Raji (cell line): ENCODE results near the gene PRR33.

Experiments
- POLR2A ChIP-seq: IDR thresholded peaks from 2 replicates; pipeline ENCODE4 v1.6.1; 2011; ENCODE audit warnings: low read depth, low read length, control low read depth; ENCODE audit not compliant: insufficient read depth

PRR33 gene

GRCh38 chr11:1845561-1846452, 45.9 kb downstream of the PRR33 start:
- TF ChIP-seq POLR2A: no peak

- no peak for TF ChIP-seq POLR2A
These were observed 46.6 kb downstream of the PRR33 start for GRCh38 chr11:1845095-1845429.

- TF ChIP-seq POLR2A: no peak
These were observed 47.2 kb downstream of the PRR33 start for GRCh38 chr11:1844221-1845094.

GRCh38 chr11:1843796-1844195, 47.9 kb downstream of the PRR33 start:
- no peak for TF ChIP-seq POLR2A

- TF ChIP-seq POLR2A: no peak
These were observed 48.6 kb downstream of the PRR33 start for GRCh38 chr11:1843098-1843473.

DNA sequence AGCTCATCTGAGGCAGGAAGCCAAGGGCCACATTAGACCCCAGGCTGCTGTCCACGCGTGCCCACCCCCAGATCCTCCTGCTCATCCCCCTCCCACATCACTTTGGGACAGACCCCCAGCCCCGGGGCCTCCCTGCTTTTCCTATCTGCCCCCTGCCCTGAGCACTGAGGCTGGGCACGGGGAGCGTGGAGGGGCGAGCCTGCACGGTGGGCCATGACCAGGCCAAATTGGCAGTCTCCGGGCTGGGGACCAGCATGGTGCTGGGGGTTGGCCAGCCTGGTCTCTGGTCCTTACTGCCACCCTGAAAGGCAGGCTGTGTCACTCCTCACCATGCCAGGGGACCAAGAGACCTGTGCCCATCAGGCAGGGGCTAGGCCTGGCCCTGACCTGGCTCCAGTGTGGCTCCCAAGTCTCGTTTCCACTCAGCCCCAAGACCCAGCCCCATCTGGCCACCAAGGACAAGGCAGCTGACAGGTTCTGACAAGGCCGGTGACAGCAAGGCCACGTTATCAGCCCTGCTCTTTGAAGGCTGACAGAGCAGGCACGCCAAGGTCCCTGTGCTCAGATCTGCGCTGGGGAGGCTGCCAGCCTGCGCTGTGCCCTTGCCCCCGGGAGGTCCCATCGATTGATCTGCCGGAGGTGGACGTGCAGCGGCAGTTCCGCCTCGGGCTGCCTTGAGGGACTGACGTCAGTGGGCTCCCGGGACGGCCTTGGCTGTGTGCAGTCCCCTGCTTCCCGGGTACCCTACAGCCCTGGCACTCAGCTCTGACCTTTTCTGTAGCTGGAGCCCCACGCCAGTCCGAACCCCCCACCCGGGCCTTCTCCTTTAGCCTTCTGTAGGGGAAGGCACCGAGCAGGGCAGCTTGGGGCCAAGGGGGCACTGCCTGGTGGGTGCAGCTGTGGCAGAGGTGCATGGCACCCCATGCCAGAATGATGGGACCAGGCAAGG, 49.3 kb downstream of the PRR33 start:
- TF ChIP-seq POLR2A: no peak

DNA sequence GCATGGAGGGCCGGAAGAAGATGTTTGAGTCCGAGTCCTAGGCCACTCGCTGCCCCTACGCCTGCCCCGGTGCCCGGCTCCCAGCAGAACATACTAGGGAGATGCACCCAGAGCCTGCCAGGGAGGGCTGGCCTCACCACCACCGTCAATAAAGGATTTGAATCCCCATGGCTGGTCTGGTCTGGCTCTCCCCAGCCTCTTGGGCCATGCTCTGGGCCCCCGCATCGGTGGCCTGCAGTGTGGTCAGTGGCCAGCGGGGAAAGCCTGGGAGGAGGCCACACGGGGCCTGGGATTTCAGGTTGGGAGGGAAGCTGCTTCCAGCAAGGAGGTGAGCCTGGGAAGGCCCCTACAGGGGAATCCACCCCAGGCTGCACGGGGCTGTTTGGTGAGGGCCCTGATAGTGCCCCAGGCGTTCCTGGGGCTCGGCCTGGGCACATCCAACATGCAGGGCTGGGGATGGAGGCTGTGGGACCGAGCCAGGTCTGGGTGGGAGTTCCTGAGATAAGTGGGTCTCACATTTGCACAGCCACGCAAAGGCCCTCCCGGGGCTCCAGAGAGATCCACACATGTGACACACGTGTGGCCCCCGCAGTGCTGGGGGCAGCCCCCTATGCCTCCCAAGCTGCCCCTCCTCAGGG, 50.1 kb downstream of the PRR33 start:
- TF ChIP-seq POLR2A: no peak

DNA sequence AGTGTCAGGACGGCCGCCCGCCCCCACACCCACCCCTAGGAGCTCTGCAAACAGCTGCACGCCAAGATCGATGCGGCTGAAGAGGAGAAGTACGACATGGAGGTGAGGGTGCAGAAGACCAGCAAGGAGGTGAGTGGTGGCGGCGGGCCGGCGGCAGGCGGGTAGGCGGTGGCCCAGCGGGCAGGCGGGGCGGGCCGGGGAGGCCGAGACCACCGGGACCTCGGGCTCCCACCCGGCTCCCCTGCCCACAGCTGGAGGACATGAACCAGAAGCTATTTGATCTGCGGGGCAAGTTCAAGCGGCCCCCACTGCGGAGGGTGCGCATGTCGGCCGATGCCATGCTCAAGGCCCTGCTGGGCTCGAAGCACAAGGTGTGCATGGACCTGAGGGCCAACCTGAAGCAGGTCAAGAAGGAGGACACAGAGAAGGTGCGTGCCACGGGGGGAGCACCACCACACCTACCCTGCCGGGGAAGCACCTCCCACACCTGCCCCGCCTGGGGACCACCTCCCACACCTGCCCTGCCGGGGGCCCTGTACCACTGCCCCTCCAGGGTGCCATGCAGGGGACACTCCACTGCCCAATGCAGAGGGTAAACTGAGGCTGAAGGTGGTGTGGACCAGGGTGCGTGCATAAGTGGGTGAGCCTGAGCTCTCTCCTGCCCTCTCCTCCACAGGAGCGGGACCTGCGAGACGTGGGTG, 50.8 kb downstream of the PRR33 start:
- TF ChIP-seq POLR2A: no peak

GRCh38 chr11:1839924-1840779, 51.5 kb downstream of the PRR33 start:
- TF ChIP-seq POLR2A: no peak

DNA sequence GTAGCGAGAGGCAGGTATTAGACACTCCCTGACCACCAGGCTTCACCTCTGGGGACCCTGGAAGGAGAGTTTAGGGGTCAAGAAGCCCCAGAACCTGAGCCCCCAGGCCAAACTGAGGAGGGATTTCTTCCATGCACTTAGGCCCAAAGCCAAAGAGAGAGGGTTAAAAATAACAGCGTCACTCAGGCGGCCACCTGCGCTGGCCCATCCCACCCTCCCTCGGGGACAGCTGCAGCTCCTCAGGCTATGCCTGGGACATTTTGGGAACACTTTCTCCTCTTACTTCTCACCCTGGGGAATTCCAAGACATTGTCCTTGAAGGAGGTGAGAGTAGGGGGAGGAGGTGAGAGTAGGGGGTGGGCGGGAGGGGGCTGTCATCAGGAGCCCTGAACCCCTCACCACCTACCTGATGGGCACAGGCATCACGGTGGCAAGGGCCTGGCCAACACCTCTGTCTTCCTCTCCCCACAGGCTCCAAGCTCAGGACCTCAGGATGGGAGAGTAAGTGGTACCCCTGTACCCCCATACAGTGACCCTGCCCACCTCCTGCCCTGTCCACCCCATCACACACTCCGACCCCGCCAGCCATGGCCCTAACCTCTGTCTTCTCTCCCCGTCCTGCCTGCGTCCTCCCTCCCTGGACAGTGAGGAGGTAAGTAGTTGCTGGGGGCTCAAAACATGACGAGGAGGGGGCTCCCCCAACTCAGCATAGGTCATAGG, 52.3 kb downstream of the PRR33 start:
- TF ChIP-seq POLR2A: no peak

- no peak for TF ChIP-seq POLR2A
These were observed 53.1 kb downstream of the PRR33 start, which contains the start of gene TNNI2 for GRCh38 chr11:1838426-1839144. Gene TNNI2 (plus strand): TSS chr11:1838981. CDS start chr11:1839697, 716 bp downstream.
